Measurements from ENCODE around the gene ANKRD2. TPM values are rescaled to one million over a fixed set of nuclear protein-coding genes. Genes with fewer than 3 reads are reported as not detected.

Gene ANKRD2
- total RNA-seq, 1 donor from 2014 or later = not detected

GRCh38 chr10:97570789-97571471 is 1.6 kb upstream of the ANKRD2 start:
- Mint-ChIP-seq H3K27me3 (ENCODE audit: low read depth) (no peaks in the 10 kb centered on the region), H3K9me3 (no peaks in the 10 kb centered on the region), H3K4me1 (no peaks in the 10 kb centered on the region), H3K27ac (ENCODE audit: unreplicated experiment) (no peak overlapping the region), H3K36me3 (ENCODE audit: low read depth) (no peaks in the 10 kb centered on the region), H3K4me3 (no peak overlapping the region)
- DNase-seq (ENCODE audit: low read depth, low spot score) = no peak
- no peak for TF ChIP-seq CTCF (conservative IDR thresholded peaks at IDR 0.05)

- Mint-ChIP-seq H3K27ac (ENCODE audit: unreplicated experiment) (no peak overlapping the region), H3K27me3 (ENCODE audit: low read depth) (no peaks in the 10 kb centered on the region), H3K9me3 (no peaks in the 10 kb centered on the region), H3K4me3 (no peak overlapping the region), H3K4me1 (no peaks in the 10 kb centered on the region), H3K36me3 (ENCODE audit: low read depth) (no peaks in the 10 kb centered on the region)
- TF ChIP-seq CTCF (conservative IDR thresholded peaks at IDR 0.05) = no peak
- DNase-seq (ENCODE audit: low read depth, low spot score) = no peak
Observed at GRCh38 chr10:97571622-97572021, 957 bp upstream of the ANKRD2 start.

- Mint-ChIP-seq H3K27me3 (ENCODE audit: low read depth) (no peaks in the 10 kb centered on the region), H3K27ac (ENCODE audit: unreplicated experiment) (no peak overlapping the region), H3K9me3 (no peaks in the 10 kb centered on the region), H3K4me3 (no peak overlapping the region), H3K4me1 (no peaks in the 10 kb centered on the region), H3K36me3 (ENCODE audit: low read depth) (no peaks in the 10 kb centered on the region)
- TF ChIP-seq CTCF (conservative IDR thresholded peaks at IDR 0.05) = no peak
- no peak for DNase-seq (ENCODE audit: low read depth, low spot score)
Observed at GRCh38 chr10:97573021-97573420, 442 bp downstream of the ANKRD2 start.

- H3K4me1 Mint-ChIP-seq = no peaks in the 10 kb centered on the region
- H3K4me3 Mint-ChIP-seq = no peak overlapping the region
- H3K9me3 Mint-ChIP-seq = no peaks in the 10 kb centered on the region
- no peak overlapping the region for H3K27ac Mint-ChIP-seq (ENCODE audit: unreplicated experiment)
- no peak for DNase-seq (ENCODE audit: low read depth, low spot score)
- TF ChIP-seq CTCF (conservative IDR thresholded peaks at IDR 0.05) = no peak
- no peaks in the 10 kb centered on the region for H3K27me3 Mint-ChIP-seq (ENCODE audit: low read depth)
- no peaks in the 10 kb centered on the region for H3K36me3 Mint-ChIP-seq (ENCODE audit: low read depth)
Observed at GRCh38 chr10:97573672-97574071, 1.1 kb downstream of the ANKRD2 start.

- H3K36me3 Mint-ChIP-seq (ENCODE audit: low read depth) = no peaks in the 10 kb centered on the region
- DNase-seq (ENCODE audit: low read depth, low spot score) = no peak
- H3K27me3 Mint-ChIP-seq (ENCODE audit: low read depth) = no peaks in the 10 kb centered on the region
- no peak overlapping the region for H3K4me3 Mint-ChIP-seq
- no peaks in the 10 kb centered on the region for H3K4me1 Mint-ChIP-seq
- no peak for TF ChIP-seq CTCF (conservative IDR thresholded peaks at IDR 0.05)
- no peaks in the 10 kb centered on the region for H3K9me3 Mint-ChIP-seq
- no peak overlapping the region for H3K27ac Mint-ChIP-seq (ENCODE audit: unreplicated experiment)
Observed at GRCh38 chr10:97574374-97575126, 2.0 kb downstream of the ANKRD2 start.
